MM.1S (cell line): Measurements from ENCODE around the gene PRPF38A.

Experiments
- EZH2 ChIP-seq: fragments of 300-600 bp; sonication (generic); optimal IDR thresholded peaks from 2 replicates; pipeline ENCODE3; 2017; ENCODE audit warnings: low read depth, mild to moderate bottlenecking, antibody characterized with exemption, low read length, mixed read lengths
- TF ChIP-seq, protein P1 (sequence below): fragments of 300-600 bp; sonication (generic); IDR thresholded peaks from 2 replicates; pipeline ENCODE4 v1.5.1; 2016; ENCODE audit warnings: antibody characterized with exemption, low read length, mixed read lengths

DNA sequence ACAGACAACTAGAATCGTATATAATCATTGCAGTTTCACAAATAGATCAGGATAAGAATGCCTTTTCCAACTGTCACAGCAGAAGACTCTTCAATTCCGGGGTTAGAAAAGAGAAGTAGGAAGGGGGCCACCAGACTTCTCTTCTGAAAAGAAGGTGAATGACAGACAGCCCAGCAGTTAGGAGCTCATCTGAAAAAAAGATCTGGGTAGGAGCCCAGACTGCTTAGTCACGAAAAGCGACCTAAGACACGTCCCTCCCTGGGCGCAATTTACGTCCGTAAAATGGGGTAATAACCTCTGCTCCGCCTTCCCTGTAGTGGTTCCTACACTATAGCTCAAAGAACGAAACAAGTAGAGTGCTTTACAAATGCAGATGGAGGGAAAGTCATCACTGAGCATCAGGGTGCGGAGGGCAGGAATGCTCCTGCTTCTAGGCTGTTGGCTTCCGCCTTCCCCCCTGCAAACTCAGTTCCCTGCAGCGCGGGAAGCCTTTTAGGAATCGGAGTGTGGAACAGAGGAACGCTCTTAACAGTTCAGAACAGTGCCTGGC lies 761 bp upstream of the PRPF38A start:
- TF ChIP-seq EZH2 = no peak
- TF ChIP-seq, protein P1, sequence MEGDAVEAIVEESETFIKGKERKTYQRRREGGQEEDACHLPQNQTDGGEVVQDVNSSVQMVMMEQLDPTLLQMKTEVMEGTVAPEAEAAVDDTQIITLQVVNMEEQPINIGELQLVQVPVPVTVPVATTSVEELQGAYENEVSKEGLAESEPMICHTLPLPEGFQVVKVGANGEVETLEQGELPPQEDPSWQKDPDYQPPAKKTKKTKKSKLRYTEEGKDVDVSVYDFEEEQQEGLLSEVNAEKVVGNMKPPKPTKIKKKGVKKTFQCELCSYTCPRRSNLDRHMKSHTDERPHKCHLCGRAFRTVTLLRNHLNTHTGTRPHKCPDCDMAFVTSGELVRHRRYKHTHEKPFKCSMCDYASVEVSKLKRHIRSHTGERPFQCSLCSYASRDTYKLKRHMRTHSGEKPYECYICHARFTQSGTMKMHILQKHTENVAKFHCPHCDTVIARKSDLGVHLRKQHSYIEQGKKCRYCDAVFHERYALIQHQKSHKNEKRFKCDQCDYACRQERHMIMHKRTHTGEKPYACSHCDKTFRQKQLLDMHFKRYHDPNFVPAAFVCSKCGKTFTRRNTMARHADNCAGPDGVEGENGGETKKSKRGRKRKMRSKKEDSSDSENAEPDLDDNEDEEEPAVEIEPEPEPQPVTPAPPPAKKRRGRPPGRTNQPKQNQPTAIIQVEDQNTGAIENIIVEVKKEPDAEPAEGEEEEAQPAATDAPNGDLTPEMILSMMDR = no peak
